Retina (tissue), 1 donor: ENCODE measurements around the gene TM2D3.
"Not testable (repeated sequence)": the region's sequence is repeated elsewhere in the genome, so short reads cannot be mapped to it uniquely, and the experiment has no call there.

Experiments
- DNase-seq: peaks from one replicate; pipeline ENCODE4 v3.0.0-alpha.2; 2016

Gene TM2D3

DNA sequence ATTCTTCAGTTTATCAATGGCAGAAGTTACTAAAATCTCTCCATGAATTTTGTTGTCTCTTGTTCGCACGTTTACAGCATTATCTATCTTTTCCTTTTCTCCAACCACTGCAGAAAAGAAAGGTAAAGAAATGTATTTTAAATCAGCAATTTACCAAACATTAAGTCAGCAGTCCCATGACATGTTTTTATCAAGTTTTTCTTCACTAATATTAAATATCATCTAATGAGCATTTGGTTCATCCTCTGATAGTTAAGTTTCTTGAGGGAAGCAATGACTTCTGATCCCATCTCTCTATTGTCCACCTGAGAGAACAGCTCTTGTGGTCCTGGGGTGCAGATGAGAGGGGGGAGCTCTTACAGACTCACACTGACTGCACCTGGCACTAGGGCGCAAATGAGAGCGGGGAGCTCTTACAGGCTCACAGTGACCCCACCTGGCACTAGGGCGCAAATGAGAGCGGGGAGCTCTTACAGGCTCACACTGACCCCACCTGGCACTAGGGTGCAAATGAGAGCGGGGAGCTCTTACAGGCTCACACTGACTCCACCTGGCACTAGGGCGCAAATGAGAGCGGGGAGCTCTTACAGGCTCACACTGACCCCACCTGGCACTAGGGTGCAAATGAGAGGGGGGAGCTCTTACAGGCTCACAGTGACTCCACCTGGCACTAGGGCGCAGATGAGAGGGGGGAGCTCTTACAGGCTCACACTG is 2.6 kb upstream of the TM2D3 start:
- not testable (repeated sequence) for DNase-seq

DNA sequence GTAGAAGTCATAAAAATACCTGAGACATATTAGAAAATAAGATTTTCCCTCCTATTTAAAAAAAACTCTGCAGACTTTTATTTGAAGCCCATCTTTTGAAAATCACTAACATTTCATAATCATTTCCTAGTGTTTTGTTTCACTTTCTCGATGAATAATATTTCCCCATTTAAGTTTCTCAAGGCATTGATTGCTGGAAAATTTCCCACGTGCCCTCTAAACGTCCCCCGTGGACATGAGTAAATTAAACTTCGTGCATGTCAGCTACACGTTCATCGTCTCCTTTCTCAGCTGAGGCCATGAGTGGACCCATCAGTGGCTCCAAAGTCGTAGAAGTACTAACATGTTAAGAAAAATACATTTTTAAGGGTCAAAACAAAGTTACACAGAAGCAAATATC is 2.0 kb upstream of the TM2D3 start:
- no peak for DNase-seq

DNA sequence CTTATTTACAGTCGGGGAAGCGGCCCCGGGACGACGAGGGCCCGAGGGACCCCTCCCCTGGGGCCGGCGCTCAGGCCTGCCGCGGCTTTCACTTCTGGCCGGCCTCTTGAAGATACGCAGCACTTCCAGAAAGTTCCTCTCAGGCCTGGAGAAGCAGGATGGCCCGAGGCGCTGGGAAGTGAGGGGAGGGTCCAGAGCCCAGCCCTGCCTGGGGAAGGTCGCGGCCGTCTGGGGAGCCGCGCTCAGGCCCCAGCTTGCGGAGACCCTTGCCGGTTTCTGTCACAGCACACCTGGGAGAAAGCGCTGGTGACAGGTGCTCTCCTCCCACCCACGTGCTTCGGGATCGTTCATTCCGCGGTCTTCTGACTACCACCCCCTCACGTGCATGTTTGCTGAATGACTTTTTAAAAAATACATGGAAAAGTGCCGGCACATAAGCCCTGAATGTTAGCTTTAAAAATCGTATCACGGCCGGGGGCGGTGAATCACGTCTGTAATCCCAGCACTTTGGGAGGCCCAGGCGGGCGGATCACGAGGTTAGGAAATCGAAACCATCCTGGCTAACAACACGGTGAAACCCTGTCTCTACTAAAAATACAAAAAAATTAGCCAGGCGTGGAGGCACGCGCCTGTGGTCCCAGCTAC is 727 bp upstream of the TM2D3 start:
- no peak for DNase-seq

DNA sequence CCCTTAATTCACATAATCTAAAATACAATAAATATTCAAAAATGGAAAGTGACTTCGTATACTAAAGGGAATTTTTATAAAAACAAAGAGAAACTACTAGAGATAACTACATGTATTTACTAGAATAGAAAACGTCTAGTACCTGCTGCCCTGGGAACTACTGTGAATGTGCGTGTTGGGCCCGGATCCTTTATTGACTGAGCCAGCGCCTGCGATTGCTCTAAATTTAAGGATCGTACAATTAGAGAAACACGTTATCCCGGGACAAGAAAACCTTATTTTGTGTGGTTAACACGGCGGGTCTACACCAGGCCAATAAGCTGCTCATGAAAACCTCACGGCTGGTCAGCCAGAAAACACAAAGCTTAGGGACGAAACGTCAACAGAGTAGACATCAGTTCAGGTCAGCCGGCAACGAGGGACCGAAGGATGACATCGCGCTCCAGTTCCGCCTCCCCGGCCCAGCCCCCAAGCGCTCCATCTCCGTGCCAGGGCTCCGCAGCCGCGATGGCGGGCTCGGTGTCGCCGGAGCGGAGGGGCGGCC is 555 bp downstream of the TM2D3 start:
- DNase-seq = no peak

DNA sequence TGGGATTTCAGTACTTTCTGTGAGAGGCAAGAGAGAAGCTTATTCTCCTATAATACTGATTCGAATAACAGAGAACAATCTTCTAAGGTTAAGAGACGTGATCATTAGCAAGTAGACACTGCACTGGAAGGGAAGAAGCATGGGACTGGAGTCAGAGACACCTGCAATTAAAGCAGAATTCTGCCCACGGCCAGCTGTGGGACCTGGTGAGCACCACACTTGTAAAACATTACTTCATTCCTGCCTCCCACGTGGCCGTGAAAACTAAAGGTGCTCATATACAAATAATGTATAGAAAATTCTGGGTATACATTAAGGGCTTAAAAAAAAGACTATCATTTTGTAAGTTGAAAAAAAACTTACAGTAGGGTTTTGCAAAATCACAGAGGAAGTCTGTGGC is 2.0 kb downstream of the TM2D3 start:
- no peak for DNase-seq

DNA sequence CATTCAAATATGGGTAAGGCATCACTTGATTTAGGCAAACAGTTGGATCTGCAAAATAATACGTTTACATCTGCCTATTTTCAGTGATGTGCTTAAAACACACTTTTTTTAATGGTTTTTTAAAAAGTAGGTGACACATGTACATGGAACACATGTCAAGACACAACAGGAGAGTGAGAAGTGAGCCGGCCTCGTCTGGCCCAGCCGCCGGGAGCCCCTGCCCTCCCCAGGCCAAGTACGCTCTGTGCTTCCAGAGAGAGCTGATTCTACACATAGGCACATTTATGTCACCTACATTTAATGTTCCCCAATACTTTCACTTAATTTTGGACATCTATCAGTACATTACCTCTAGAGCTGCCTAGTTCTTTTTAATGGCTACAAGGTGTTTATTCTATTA is 3.8 kb downstream of the TM2D3 start:
- no peak for DNase-seq

DNA sequence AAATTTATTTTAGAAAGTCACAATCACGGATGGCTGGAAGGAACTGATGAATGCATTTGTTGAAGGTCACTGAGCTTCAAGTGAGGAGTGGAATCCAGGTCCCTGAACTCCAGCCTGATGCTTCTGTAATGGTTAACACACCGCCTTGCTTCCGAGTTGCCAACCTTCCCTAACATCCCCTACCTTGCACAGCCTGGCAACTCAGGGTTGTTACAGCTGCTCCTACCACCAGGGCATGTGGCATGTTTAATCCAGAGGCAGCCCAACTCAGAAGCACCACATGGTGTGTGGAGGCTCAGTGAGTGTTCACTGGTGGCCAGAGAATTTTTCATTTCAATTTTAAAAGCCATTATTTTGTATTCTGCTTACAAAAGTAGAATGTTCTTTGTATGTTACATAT is 4.9 kb downstream of the TM2D3 start:
- DNase-seq = no peak

DNA sequence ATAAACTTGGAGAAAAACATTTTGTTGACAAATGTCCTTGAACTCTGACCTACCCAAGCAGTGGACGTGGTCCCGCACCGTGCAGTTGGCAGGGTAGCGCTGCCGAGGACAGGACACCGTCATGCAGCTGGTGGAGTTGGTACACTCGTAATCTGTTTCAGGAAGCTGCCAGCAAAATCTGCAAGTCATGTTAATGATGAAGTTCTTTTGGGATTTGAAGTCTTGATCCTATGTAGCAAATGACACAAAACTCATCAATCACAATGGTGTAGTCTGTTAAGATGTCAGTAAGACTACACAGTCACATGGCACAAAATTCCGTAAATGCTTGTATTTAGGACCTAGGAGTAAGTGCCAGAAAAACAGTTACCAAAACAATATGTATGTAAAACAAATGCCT is 5.5 kb downstream of the TM2D3 start:
- DNase-seq = no peak

DNA sequence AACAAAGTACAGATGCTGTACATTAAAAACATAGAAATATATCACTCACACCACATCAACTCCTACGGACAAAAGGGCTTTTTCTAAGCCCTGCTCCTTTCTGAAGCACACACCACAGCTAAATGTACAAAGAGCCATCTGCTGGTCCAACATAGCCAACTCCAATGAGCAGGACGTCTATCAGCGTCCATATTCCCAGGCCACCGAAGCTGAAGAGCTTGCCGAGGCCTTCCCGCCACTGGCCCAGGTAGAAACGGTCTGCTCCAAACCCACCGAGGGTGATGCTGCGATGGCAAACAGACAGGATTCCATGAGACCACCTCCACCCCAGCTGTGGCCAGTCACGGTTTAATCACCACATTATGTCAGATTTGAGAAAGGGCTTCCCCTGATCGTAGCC is 9.8 kb downstream of the TM2D3 start:
- DNase-seq = peak; percentile 4

DNA sequence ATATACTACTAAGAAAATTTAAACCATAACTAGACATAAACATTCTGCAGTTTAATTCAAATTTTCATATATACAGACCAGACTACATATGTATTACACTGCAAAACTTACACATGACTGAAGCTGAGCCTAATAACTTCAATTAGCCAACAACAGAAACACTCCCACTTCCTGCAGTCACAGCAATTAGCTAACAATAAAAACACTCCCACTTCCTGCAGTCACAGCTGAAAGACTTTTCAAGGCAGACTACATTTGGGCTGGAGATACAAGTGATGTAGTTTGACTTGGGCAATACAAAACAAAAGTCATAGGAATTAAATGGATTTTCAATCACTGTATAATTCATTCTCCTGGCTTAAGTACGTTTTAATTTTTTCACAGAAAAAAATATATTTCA is 10.3 kb downstream of the TM2D3 start:
- no peak for DNase-seq

DNA sequence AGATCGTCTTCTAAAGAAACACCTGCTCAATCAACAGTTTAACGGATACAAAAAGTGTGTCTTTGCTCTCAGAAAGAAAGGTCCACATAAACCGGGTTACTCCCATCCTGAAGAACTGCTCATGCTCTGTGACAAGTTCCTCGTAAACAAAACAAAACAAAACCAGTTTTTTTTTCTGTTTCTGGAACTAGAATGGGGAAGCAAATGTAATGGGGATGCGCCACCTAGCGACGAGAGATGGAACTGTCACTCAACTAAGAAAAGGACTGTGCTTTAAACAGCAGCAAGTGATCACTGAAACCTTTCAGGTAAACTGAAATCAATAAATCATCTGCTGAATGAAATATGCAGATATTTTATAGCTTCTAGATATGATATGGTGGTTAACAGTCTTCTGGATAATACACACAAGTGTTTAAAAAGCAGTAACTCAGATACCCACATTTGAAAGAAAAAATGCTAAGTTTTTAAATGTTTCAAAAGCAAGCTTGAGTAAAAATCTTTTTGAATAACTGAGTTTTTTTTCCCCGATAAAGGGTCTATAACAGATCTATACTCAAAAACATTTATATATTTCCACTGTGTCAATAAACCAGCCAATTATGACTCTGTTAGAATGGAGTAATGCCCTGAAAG is 10.9 kb downstream of the TM2D3 start:
- peak; percentile 69 for DNase-seq

DNA sequence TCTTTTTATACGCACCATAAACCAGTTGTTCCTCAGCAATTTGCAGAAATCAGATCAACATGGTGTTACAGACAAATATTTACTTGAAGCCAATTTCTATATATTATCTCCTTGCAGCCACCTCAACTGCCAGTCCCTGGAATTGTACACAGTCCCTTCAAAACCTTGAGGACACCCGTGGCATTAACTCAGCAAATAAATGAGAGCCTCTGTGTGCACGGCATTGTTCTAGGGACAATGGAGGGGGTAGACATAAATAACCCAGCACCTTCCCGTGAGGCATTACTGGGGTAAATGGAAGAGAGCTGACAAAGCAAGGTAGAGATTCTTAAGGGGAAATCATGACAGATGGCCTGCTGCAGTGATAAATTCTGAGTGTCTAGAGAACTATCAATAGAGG is 12.5 kb downstream of the TM2D3 start:
- DNase-seq = no peak

DNA sequence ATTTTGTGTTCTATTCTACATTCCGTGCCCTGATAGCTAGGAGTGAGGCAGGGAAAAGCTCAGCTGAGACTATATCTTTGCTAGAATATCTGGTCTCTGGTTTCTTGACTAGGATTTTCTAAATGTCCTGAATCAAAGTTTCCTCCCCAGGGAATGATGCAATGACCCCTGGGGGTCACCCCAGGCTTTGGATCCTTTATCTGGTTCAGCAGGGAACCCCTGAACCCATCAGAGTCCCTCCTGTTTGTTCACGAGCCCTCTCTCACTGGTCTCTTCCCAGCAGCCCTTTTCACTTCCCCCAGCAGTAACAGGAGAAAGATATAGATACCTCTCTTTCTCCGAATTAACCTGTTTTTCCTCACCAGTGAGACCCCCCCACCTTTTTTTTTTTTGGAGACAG is 14.3 kb downstream of the TM2D3 start:
- DNase-seq = no peak

DNA sequence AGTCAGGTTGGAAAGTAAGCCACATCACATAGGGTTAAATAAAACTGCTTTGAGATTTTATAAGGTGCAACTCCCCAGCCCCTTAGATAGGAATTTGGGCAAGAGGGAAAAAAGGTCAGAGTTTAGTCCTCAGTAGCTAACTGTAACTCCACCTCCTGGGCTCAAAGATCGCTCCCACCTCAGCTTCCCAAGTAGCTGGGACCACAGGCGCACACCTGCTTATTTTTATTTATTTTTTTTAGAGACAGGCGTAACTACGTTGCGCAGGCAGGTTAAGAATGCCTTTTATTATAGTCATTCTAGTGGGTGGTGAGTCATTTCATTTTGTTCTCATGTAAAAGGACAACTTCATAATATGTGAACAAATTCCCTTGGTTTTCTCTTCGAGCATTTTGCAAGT is 14.7 kb downstream of the TM2D3 start:
- DNase-seq = no peak

DNA sequence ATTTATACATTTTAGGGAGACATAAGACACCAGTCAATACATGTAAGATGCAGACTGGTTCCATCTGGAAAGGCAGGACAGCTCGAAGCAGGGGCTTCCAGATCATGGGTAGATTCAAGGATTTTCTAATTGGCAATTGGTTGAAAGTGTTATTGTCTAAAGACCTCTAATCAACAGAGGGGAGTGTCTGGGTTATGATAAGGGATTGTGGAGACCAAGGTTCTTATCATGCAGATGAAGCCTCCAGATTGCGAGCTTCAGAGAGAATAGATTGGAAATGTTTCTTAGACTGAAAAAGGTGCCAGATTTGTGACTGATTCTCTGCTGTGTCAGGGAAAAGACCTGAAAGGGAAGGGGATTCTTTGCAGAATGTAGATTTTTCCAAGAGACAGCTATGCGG is 15.1 kb downstream of the TM2D3 start:
- no peak for DNase-seq

DNA sequence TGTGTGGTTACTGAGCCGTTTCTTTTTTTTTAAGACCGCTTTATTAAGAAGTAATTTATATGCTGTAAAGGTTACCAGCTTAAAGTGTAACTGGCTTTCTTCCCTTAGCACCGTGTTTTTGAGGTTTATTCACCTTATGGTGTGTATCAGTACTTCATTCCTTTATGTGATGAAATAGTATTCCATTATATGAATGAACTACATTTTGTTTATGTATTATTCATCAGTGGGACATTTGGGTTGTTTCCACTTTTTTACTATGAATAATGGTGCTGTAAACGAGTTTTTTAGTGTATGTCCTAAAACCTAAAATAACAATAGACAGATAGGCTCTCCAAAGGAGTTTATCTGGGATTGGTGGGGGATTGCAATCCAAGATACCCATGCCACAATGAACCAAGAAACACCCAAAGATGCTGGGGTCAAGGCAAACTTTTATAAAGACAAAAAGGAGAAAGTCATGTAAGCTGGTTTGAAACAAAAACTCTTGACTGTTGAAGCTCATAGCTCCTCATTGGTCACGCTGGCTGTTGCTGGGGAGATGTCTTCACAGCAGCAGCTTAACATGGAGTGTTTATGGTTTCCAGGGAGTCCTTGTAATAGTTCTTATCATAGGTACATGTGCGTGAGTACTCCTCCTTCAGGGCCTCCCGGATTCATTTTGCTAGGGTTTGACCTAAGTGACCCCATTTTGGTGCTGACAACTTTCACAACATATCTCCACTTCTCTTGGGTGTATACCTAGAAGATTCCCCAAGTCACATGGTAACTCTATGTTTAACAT is 16.0 kb downstream of the TM2D3 start:
- no peak for DNase-seq

DNA sequence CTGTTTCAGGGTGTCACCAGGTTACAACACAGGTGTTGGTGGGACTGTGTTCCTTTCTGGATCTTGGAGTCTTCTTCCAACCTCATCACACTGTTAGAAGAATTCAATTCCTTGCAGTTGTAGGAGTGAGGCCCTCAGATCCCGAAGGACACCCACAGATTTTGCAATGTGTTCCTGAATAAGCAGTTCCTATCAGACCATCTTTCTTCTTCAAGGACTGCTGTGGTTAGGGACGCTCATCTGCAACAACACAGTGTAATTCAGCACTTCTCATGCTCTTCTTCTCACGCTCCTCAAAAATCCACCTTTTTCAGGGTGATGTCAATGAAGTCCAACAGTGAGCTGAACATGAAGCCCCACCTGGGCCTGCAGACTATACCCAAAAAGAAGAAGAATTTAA is 18.8 kb downstream of the TM2D3 start:
- DNase-seq = no peak

DNA sequence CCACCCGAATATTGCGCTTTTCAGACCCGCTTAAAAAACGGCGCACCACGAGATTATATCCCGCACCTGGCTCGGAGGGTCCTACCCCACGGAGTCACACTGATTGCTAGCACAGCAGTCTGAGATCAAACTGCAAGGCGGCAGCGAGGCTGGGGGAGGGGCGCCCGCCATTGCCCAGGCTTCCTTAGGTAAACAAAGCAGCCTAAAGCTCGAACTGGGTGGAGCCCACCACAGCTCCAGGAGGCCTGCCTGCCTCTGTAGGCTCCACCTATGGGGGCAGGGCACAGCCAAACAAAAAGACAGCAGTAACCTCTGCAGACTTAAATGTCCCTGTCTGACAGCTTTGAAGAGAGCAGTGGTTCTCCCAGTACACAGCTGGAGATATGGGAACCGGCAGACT is 25.5 kb downstream of the TM2D3 start:
- DNase-seq = not testable (repeated sequence)

DNA sequence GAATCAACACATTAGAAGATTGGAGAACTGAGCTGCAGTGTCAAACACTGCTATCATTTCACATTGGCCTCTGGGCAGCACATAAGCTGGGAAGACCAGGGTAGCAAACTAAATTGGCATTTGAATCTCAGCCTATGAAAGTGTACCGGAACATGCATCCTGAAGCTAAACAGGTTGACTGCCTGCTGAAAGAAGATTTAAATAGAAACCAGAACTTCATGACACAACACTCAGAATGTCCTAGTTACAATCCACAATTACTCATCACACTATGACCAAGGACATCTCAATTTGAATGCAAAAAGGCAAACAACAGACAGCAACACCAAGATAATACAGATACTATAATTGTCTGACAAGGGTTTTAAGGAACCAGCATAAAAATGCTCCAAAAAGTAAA is 26.2 kb downstream of the TM2D3 start:
- no peak for DNase-seq

DNA sequence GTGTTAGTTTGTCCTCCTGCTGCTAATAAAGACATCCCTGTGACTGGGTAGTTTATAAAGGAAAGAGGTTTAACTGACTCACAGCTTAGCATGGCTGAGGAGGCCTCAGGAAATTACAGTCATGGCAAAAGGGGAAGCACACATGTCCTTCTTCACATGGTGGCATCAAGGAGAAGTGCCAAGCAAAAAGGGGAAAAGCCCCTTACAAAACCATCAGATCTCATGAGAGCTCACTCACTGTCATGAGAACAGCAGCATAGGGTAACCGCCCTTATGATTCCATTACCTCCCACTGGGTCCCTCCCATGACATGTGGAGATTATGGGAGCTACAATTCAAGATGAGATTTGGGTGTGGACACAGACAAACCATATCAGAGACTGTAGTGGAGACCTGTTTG is 27.0 kb downstream of the TM2D3 start:
- no peak for DNase-seq

DNA sequence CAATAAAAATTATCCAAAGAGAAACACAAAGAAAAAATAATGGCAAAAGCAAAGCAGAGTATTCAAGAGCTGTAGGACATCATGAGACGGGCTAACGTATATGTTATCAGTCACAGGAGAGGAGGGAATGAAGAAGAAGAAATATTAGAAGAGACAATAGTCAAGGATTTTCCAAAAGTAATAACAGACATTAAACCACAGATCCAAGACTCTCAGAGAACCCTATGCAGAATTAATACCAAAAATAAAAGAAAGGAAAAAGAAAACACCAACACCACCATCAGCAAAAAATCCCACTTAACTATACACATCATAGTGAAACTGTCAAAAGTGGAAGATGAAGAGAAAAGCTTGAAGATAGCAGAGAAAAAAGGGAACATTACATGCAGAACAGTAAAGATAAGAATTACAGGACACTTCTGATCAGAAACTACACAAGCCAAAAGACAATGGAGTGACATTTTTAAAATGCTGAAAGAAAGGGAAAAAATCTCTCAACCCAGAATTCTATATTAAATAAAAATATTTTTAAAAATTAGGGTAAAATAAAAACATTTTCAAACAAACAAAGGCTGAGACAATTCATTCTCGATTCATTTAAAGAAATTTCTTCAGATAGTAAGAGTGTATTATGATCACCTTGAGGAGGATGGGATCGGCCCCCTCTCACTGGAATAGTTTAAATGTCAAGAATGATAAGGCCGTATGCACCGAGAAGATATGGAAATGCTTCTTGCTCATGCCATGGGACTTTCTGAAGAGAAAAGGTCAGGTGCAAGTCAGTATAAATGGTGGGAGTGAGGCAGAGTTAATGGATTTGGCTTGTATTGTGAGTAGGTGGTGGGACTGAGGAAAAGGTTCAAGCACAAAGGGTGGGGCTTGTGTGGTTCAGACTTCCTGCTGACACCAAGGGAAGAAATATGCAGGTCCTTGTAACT is 28.5 kb downstream of the TM2D3 start:
- no peak for DNase-seq

DNA sequence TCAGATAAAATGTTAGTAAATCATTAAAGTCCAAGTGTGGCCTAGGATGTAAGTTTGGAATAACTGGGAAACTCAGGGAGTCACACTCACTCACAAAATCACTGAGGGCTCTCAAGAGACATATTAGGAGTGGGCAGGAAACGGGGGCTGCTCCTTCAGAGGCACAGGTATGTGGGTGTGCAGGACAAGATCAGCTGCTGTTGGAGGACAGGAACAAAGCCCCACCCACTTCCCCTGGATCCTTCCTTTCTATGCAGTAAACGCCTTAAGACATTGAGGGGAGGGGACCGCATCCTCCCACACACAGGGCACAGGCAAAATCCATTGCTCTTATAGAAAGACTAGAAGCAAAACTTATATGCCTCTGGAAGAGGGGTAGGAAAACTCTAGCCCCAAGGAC is 30.2 kb downstream of the TM2D3 start:
- DNase-seq = no peak
